Small intestine (tissue), 7 donors: ENCODE results near the gene PLCL1. TPM values are rescaled to one million over a fixed set of nuclear protein-coding genes. Genes with fewer than 3 reads are reported as not detected.

Experiments
- DNase-seq, 2 donors: peaks; one replicate each; pipeline versions ENCODE4 v3.0.0 to v3.0.0-alpha.2; 2013
- FAIRE-seq: peaks from 2 replicates; lab custom pipeline; 2012; peaks lifted over from hg19 to GRCh38; lab: Jason Lieb, UNC
- H3K27ac ChIP-seq, 3 donors: one replicate each; pipeline ENCODE4 v1.5.1; 2013; ENCODE audit warnings: low read length in 2 of 3, mild to moderate bottlenecking in 2 of 3, control low read depth in 1 of 3, inconsistent platforms in 1 of 3, low read depth in 1 of 3, moderate library complexity in 1 of 3
- H3K27me3 ChIP-seq, 3 donors: one replicate each; pipeline ENCODE4 v1.6.1; 2013; ENCODE audit warnings: low read length in 3 of 3, inconsistent platforms in 1 of 3; ENCODE audit not compliant: control insufficient read depth in 3 of 3, insufficient read depth in 3 of 3
- H3K36me3 ChIP-seq, 3 donors: one replicate each; pipeline ENCODE4 v1.6.1; 2013; ENCODE audit warnings: low read length in 3 of 3, inconsistent platforms in 1 of 3, low read depth in 1 of 3, mild to moderate bottlenecking in 1 of 3, moderate library complexity in 1 of 3; ENCODE audit not compliant: control insufficient read depth in 3 of 3, insufficient read depth in 2 of 3
- H3K4me1 ChIP-seq, 3 donors: one replicate each; pipeline ENCODE4 v1.6.1; 2013; ENCODE audit warnings: low read length in 2 of 3, inconsistent platforms in 1 of 3, low read depth in 1 of 3, mild to moderate bottlenecking in 1 of 3, moderate library complexity in 1 of 3; ENCODE audit not compliant: control insufficient read depth in 3 of 3, insufficient read depth in 2 of 3
- H3K4me3 ChIP-seq, 3 donors: one replicate each; pipeline ENCODE4 v1.5.1; 2013; ENCODE audit warnings: low read length in 3 of 3, control low read depth in 1 of 3, inconsistent platforms in 1 of 3, low read depth in 1 of 3, mild to moderate bottlenecking in 1 of 3, moderate library complexity in 1 of 3
- H3K9me3 ChIP-seq, 2 donors: one replicate each; pipeline ENCODE4 v1.6.1; 2013; ENCODE audit warnings: low read depth in 1 of 2, low read length in 1 of 2; ENCODE audit not compliant: control insufficient read depth in 2 of 2, insufficient read depth in 1 of 2
- WGBS, 3 donors: extraction: QIAGEN DNeasy Blood & Tissue Kit; methylation state at CpG; one replicate each; pipeline ENCODE4 v1.1.7; 2013; 5-methylcytosine and 5-hydroxymethylcytosine counted together
- polyA plus RNA-seq, 4 donors: library from polyadenylated mRNA; stranded (reverse) in 3 of 4; unstranded in 1 of 4; fragments of 200-250 nt in 3 of 4; fragments of 120-200 nt in 1 of 4; gene quantifications; one replicate each; pipeline versions ENCODE4 v1.2.1 to v1.2.3, GENCODE V29; 2013
- donor health status: healthy with polysubstance abuse.
- donor health status: control.
- donor health status: control.
- donor health status: Bipolar disorder and iron deficiency.
- donor health status: healthy.

Gene PLCL1
- polyA plus RNA-seq, 4 donors: 0.58 to 2.3 (median 0.81) TPM; not detected in 1

DNA sequence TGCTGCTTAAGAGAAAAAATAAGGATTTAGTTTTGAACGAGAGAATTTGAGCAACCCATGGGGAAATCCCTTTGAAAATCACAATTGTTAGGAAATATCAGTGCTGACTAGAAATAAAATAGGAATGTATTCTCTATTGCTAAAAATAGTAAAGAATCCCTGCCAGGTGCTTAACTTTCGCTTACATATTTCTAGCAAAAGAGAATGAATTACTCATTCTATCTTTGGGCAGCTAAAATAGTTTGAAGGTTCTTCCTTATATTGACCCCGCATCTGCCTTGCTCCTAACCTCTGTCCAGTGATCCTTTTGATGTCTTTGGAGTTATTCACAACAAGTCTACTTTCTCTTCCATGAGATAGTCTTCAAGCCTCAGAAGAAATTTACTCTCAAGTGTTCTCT is 103.8 kb downstream of the PLCL1 start:
- Histone ChIP-seq H3K4me1 (no peaks in the 10 kb centered on the region), H3K9me3 (no peaks in the 10 kb centered on the region), H3K27ac (no peak overlapping the region), H3K27me3 (no peaks in the 10 kb centered on the region), H3K4me3 (no peak overlapping the region), H3K36me3 (no peaks in the 10 kb centered on the region)
- WGBS, 3 donors: 81 to 92% (median 89%) methylated on average over 3 of the region's 3 CpGs
- no peak for FAIRE-seq
- DNase-seq: no peak

DNA sequence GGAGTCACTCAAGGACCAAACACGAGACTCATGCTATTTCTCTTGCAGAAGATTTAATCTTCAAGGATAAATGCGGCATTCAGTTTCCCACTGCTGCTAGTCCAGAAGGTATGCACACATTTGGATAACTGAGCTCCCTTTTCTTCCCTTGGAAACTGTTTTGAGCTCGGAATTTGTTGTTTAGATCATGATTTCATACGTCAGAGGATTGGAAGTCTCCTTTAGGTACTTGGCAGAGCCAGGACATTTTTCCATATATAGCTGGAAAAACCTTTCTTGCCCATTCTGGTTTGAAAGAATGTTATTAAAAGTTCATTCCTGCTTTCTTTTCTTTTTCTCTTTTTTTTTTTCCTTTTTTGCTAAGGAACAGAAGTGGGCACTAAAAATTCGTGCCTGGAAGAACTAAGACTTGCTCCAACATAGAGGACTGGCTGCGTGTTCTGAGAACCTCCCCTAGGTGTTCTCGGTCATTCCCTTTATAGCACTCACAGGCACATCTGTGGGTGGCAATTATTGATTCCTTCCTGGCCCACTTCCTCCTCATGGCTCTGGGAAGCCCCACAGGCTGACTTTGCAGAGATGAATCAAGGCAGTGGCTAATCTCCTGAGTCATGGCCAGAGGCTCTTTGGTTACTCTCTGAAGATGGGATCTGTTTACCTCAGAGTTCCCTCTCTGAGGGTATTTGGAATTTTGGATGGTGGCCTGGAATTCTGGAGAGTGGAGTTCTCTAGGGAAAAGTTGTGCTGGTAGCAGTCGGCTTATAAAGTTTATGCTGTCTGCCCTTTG is 104.8 kb downstream of the PLCL1 start:
- Histone ChIP-seq H3K36me3 (no peaks in the 10 kb centered on the region), H3K9me3 (no peaks in the 10 kb centered on the region), H3K4me3 (no peak overlapping the region), H3K27me3 (no peaks in the 10 kb centered on the region), H3K27ac (no peak overlapping the region), H3K4me1 (no peaks in the 10 kb centered on the region)
- no peak for FAIRE-seq
- 55 to 68% (median 58%) methylated on average over 8 of the region's 8 CpGs for WGBS, 3 donors
- DNase-seq: no peak

DNA sequence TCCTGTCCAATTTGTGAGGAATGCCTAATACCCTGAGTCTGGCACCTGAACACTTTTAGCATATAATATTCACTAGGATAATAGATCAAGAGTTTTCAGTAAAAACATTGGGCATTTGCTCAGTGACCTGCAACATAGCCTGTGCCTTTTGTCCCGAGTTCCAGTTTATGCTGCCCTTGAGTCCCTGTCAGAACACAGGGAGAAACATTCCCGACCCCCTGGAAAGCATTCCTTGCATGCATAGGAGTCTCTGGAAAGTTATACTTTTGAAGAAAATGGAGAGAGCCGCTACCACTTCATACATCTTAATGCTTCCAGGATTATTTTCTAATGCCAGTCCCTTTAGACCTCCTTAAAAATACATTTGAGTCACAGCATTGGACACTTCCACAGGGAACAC is 107.3 kb downstream of the PLCL1 start:
- FAIRE-seq (no peak), DNase-seq (no peak)
- Histone ChIP-seq H3K27ac (no peak overlapping the region), H3K27me3 (no peaks in the 10 kb centered on the region), H3K4me1 (no peaks in the 10 kb centered on the region), H3K9me3 (no peaks in the 10 kb centered on the region), H3K4me3 (no peak overlapping the region), H3K36me3 (no peaks in the 10 kb centered on the region)
- 63 to 72% (median 66%) methylated on average over 3 of the region's 3 CpGs for WGBS, 3 donors

DNA sequence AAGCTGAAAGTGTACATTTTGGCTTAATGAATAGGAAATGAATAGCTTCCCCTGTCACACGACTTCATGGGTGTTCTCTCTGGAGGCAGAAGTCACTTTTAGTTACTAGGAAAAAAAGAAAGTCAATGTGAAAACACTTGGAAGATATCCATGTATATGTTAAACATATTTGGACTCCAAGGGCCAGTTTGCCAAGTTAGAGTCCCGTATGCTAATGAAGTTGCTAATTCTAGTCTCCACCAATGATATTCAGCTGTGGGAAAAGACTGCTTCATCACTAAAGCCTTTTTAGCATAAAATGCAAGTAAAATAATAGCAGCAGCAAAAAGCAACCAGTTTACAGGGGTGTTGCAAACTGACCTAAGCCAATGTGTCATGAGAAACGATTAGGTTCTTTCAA is 108.7 kb downstream of the PLCL1 start:
- no peak overlapping the region for H3K27ac ChIP-seq
- no peaks in the 10 kb centered on the region for H3K27me3 ChIP-seq
- no peaks in the 10 kb centered on the region for H3K36me3 ChIP-seq
- WGBS, 3 donors: 51 to 62% (median 58%) methylated on average over 3 of the region's 3 CpGs
- DNase-seq: no peak
- H3K4me3 ChIP-seq: no peak overlapping the region
- no peak for FAIRE-seq
- H3K4me1 ChIP-seq: no peaks in the 10 kb centered on the region
- no peaks in the 10 kb centered on the region for H3K9me3 ChIP-seq

DNA sequence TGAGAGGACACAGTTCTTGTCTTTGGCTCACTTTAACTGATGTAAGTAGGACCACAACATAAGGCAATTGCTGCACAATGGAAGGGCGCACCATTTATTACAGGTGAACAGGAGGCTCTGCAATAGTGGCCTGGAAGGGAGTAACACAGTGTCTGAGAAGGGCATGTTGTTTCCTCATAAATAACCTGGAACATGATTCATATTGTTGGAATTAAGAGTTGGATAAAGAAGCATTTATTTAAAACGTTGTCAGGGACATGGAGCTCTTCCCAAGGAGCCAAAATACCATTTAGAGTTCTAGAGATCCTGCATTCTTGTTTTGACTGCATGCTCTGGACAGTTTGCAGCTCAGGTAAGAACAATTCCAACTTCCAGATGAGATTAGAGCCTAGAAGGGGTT is 110.4 kb downstream of the PLCL1 start:
- WGBS, 3 donors: 55 to 67% (median 65%) methylated on average over 2 of the region's 2 CpGs
- FAIRE-seq: no peak
- H3K4me1 ChIP-seq: no peaks in the 10 kb centered on the region

DNA sequence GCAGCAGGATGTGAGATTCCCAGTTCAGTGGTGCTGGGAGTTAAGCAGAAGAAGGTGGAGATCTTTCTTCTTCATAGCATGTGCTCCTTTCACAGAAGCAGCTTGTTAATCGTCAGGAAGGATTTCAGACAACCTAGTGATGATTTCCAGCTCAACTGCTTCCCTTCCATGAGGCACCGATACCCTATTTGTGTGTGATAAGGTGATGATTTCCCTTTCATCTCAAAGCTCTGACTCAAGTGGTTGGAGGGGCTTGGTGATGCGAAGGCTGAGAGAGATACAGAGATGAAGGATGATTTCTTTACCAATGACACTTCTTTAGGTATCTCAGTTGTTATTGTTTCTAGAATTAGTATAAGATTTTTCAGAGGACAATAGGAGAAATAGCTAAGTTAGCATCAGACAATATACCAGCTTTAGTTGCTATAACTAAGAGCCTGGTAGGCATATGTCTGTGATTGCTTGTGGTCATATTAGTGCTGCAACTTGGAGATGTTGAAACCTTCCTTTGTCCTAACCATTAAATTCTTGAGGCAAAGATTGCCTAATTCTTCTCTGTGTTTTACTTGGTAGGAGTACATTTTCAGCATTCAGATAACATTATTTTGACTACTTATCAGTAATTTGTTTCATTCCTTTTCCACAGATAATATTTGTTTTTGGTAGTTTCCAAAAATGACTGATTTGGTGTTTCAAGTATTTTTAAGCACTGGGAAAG is 111.3 kb downstream of the PLCL1 start:
- DNase-seq (no peak), FAIRE-seq (no peak)
- no peaks in the 10 kb centered on the region for H3K9me3 ChIP-seq
- no peak overlapping the region for H3K4me3 ChIP-seq
- H3K36me3 ChIP-seq: no peaks in the 10 kb centered on the region
- no peaks in the 10 kb centered on the region for H3K4me1 ChIP-seq
- H3K27me3 ChIP-seq: no peaks in the 10 kb centered on the region
- H3K27ac ChIP-seq: no peak overlapping the region
- 34 to 62% (median 57%) methylated on average over 3 of the region's 3 CpGs for whole genome bisulfite sequencing, 3 donors

More for the DNA sequence above, 110.4 kb downstream of the PLCL1 start:
- no peak overlapping the region for H3K27ac ChIP-seq
- H3K27me3 ChIP-seq: no peaks in the 10 kb centered on the region
- DNase-seq: no peak
- no peaks in the 10 kb centered on the region for H3K9me3 ChIP-seq
- no peak overlapping the region for H3K4me3 ChIP-seq
- no peaks in the 10 kb centered on the region for H3K36me3 ChIP-seq

DNA sequence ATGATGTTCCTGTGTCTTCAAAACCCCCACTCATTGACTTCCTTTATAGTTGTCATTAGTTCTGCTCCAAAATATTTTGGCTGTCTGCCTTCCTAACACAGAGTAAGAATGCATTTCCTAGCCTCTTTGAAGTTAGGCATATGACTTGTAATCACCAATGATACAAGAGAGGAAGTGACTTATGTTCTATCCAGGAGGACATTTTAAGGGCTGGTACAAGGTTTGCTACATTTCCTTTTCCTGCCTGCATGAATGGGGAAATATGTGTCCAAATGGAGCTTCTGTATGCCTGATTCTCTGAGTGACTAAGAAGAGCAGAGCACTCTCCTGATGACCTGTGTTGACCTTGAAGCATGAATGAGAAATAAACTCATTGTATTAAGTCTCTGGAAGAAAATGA is 115.1 kb downstream of the PLCL1 start:
- no peak overlapping the region for H3K4me3 ChIP-seq
- FAIRE-seq (no peak), DNase-seq (no peak)
- H3K9me3 ChIP-seq: no peaks in the 10 kb centered on the region
- no peaks in the 10 kb centered on the region for H3K36me3 ChIP-seq
- no peaks in the 10 kb centered on the region for H3K4me1 ChIP-seq
- no peak overlapping the region for H3K27ac ChIP-seq
- no peaks in the 10 kb centered on the region for H3K27me3 ChIP-seq

DNA sequence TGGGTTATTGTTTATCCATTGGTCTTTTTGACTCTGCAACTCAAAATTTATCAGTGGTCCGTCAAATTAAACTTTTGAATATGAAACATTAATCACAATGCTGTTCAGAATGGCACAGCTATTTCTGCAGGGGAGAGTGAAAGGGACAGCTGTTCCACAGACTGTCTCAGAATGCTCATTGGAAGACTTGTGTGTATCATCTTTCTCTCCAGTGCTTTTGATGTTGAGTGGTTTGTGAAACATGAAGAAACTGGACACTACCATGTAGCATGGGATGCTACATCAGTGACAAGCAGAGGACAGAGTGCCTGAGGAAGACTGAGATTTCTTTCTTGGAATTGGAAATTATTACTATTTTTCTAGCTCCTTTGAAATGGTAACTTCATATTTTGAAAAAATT is 115.7 kb downstream of the PLCL1 start:
- Histone ChIP-seq H3K4me3 (no peak overlapping the region), H3K4me1 (no peaks in the 10 kb centered on the region), H3K27ac (no peak overlapping the region), H3K27me3 (no peaks in the 10 kb centered on the region), H3K9me3 (no peaks in the 10 kb centered on the region), H3K36me3 (no peaks in the 10 kb centered on the region)
- 59 to 81% (median 70%) methylated on average over 1 of the region's 1 CpG for WGBS, 3 donors
- DNase-seq: no peak
- no peak for FAIRE-seq
